Kidney tubule cell (primary cell): ENCODE measurements around the gene SLC5A1.

ENCODE experiments used
- DNase-seq: peaks from one replicate; pipeline ENCODE4 v3.0.0-alpha.2; 2018; ENCODE audit warnings: low spot score

The SLC5A1 gene

GRCh38 chr22:32042924-32043323 is at the start of gene SLC5A1:
Gene SLC5A1 (plus strand): TSS chr22:32043261. CDS start chr22:32043282, 21 bp downstream.
- DNase-seq, result peak; percentile 33

DNA sequence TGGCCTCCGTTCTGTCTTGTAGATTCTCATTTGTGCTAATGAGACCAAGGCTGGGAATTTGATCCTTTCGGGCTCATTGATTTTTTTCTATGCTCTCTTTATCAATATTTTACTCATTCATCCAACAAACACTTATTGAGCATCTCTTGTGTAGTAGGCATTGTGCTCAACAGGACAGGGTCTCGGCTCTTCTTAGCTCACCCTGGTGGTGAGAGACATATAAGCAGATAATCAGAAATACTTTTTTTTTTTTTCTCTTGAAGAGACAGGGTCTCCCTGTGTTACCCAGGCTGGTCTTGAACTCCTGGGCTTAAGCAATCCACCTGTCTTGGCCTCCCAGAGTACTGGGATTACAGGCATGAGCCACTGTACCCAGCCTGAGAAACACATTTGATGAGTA is 48.0 kb upstream of the SLC5A1 start:
- DNase-seq, result no peak

DNA sequence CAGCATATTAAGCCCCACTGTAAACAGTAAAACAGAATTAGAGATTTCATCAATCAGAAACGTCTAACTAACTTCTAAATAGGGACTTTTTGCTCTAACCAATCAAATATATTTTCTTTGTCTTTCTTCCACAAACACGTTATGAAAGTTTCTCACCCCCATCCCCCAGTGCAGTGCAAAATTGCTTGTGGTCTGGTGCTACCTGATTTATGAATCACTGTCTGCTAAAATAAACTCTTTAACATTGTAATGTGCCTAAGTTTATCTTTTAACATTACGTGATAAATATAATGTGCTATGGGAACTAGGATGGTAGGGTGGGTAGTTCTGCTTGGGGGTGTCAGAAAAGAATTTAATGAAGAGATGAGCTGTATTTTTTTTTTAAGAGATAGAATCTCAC is 47.3 kb upstream of the SLC5A1 start:
- DNase-seq, result no peak

DNA sequence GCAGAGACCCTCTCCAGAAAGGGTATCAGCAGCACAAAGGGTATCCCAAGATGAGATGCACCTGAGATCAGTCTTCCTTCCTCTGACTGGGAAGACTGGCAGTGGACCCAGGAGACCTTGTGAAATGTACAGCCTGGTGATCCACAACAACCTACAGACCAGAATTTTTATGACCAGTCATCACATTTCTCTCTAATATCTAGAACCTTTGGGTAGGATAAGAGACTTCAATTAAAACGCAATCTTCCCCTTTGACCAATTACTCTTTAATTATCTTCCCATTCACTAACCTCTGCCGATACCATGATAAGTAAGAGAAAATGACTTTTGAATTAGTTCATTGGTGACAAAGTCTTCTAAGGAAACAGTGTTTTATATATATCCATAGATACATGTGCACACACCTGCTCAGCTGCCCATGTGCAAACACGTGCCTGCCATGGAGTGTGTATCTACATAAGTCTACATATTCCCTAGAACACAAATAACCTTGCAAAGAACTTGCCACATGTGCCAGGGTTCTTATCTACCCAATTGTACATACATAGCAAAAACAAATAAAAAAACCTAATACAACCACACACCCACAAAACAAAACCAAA is 44.2 kb upstream of the SLC5A1 start:
- no peak for DNase-seq

- no peak for DNase-seq
Observed at GRCh38 chr22:32000181-32000580, 42.9 kb upstream of the SLC5A1 start.

DNA sequence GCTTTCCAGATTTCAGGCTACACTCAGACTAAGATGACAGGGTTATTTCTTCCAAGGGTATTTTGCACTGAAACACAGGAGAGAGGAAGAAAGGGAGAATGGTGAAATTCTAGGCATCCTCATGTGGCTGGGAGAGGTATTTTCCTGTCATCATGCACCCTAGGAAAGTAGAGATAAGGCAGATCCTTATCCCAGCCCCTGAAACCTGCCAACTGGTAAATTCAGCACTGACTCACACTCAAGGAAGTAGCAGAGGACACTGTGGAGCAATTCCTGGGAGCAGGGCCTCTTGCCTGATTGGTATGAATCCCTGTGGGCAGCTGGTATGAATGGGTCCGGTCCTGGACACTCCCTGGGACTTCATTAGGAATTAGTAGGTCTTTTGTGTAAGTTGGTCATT is 37.6 kb upstream of the SLC5A1 start:
- DNase-seq, result peak; percentile 85

GRCh38 chr22:32013200-32013599 is 29.9 kb upstream of the SLC5A1 start:
- DNase-seq, result no peak

GRCh38 chr22:32016081-32016480 is 27.0 kb upstream of the SLC5A1 start:
- no peak for DNase-seq

DNA sequence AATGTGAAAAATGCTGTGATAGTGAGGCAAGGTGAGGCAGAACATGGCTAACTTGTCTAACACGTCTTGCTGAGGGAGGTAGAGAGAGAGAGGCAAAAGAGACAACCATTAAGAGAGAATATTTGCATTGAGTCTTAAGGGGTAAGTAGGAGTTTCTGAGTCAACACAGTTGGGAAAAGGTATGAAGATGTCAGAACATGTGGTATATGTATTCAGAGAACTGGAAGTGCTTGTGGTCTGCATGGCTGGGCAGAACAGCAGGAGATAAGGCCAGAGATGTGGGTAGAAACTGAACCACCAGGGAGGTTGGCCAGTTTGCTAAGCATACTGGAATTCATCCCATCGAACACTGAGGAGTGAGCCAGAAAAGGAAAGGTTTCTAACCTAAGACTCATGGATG is 25.0 kb upstream of the SLC5A1 start:
- DNase-seq, result peak; percentile 21

DNA sequence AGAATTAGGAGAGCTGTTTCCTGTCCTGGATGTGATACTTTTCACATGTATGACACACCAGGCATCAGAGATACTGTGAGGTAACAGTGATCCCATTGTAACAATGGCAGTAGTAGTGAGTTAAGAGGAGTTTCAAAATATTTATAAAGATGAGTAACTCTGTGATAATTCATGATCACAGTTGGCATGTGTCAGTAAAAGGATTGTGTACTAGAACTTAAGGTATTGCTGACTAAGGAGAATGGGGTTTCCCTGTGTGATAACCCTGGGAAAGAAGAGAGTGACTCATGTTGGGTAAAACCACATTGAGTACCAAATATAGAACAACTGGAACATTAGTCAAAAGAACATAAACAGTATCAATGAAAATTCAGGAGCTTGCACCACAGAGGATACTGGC is 22.9 kb upstream of the SLC5A1 start:
- DNase-seq, result peak; percentile 99

DNA sequence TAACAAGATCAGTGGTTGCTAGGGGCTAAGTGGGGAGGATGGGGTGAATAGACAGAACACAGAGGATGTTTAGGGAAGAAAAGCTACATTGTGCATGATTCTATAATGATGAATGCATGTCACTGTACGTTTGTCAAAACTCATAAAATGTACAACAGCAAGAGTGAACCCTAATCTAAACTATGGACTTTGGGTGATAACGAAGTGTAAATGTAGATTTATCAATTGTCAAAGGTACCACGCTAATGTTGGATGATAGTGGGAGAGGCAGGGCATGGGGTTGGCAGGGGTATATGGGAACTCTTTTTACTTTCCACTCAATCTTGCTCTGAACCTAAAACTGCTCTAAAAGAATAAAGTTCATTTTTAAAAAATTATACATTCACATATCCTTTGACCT is 21.3 kb upstream of the SLC5A1 start:
- no peak for DNase-seq

DNA sequence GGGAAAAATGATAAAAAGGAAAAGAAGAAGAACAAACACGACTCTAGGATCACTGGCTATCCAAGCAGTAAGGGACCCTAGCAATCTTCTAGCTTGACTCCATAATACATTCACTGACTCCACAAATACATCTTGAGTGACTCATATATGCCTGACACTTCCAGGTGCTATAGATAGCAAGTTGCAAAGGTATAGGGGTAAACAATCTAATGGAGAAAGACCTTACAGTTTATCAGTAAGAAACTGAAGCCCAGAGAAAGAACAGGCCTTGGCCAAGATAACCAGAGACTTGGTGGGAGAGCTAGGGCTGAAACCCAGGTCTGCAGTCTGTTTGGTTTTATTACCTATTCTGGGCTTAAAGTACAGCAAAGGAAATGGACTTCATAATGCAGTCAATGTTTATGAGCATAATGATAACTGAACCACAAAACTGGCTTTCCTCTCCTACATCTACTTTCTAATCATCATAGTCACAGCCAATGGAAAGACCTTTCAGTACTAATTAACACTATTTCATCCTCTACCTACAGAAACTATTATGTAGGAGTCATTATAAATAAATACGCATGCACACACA is 19.7 kb upstream of the SLC5A1 start:
- peak; percentile 26 for DNase-seq

DNA sequence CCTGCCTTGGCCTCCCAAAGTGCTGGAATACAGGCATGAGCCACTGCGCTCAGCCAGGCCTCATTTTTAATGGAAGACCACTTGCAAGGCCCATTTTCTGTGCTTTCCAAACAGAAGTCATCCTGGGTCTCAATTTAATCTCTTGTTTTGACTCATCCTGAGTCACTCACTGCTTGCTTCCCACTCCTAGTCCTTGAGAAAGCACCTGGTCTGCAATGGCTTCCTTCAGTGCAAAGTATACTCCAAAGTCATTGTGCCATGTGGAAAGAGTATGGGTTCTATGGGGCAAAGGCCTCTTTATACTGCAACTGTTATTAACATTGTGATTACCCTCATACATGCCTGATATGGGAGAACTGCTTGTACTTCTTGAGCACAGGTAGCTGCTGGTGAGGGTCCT is 18.3 kb upstream of the SLC5A1 start:
- DNase-seq, result peak; percentile 72

DNA sequence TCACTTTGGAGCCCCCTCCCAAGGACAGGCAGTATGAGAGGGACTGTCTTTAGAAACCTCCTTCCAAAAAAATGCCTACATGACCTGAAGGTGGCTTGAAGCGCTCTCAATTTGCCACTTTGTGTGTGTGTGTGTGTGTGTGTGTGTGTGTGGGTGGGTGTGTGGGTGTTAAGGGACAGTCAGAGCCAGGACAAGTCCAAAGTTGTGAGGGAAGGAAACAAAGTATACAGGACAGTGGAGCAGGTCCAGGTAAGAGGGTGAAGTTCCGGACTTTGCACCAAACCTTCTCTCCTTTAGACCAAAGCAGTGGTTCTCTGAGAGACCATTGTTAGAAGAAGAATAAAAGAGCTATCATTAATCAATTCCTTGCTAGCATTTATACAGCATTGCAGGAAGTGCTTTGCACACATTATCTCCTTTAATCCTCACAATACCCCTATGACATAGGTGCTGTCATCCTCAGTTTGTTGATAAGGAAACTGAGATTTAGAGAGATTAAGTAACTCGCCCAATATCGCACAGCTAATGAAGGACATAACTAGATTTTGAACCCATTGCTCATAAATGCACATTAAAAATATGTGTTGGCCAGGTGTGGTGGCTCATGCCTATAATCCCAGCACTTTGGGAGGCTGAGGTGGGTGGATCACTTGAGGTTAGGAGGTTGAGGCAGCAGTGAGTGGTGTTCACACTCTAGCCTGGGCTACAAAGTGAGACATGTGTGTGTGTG is 12.4 kb upstream of the SLC5A1 start:
- DNase-seq, result no peak

DNA sequence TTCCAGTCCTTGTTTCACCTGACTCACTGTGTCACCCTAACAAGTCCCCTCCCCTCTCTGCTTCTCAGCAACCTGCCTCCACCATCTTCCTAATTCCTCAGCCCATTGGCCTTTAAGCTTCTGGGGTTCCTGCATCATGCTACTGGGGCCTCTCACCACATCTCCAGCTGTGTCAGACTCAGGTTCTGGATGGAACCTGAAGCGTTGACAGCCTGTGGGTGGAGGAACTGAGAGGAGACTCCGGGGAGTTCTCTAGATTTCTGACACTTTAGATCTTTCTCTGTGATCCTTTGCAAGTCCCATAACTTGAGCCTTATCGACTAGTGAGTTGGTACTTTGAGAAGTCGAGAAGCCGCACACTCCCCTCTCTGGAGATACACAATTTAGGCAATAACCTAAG is 11.6 kb upstream of the SLC5A1 start:
- DNase-seq, result no peak

GRCh38 chr22:32034275-32034674 is 8.8 kb upstream of the SLC5A1 start:
- no peak for DNase-seq

GRCh38 chr22:32037236-32037635 is 5.8 kb upstream of the SLC5A1 start:
- DNase-seq, result no peak

GRCh38 chr22:32040324-32040904 is 2.6 kb upstream of the SLC5A1 start:
- DNase-seq, result no peak

DNA sequence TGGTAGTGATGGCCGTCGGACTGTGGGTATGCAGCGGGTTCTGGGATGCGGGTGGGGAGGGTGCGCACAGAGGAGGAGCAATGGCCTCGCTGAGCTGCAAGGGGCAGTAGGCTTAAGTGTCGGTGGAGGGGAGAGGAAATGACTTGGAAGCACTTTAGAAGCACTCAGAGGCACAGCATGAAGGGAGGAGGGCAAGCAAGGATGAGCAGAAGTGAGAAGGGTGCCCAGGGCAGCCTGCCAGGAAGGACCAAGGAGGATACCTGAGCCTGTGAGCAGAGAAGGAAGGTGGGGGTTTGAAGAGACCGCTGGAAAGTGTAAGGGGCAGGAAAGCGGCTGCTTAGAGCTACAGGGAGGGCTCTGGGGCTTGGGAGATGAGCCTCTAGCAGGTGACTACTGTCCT is 330 bp downstream of the SLC5A1 start:
- no peak for DNase-seq

- DNase-seq, result no peak
Observed at GRCh38 chr22:32044477-32044876, 1.4 kb downstream of the SLC5A1 start.

DNA sequence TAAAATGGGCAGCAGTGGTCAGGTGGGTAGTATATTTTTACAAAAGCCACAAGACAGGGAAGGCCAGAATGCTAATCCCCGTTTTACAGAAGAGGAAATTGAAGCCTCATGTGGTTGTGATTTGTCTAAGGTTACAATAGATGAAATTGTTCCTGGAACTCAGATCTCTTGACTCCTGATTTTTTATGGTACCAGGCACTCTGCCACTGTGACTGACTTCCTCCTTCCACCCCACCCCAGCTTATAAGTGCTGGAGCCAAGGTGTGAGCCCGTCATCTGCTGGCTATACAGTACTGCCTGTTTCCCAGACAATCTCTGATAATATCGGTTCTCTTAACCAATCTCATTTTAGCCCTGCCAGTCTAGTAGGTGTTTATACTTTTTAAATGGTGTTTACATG is 1.9 kb downstream of the SLC5A1 start:
- DNase-seq, result no peak

DNA sequence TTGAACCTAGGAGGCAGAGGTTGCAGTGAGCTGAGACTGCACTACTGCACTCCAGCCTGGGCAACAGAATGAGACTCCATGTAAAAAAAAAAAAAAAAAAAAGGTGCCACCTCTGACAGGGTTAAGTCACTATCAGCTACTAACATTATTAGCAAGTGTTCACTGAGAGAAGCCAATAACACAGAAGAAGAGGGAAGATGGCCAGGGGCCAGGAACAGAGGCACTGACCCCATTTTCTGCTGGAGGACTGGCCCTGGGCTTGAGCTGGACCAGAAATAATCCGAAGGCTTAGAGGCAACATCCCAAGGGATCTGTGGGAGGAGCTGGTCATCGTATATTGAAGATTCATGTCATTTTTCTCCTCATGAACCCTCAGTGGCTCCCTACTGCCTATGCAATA is 5.0 kb downstream of the SLC5A1 start:
- no peak for DNase-seq
